ENCODE results near the gene BMP10.
"Not testable (repeated sequence)": the region's sequence is repeated elsewhere in the genome, so short reads cannot be mapped to it uniquely, and the experiment has no call there.

BMP10 gene

DNA sequence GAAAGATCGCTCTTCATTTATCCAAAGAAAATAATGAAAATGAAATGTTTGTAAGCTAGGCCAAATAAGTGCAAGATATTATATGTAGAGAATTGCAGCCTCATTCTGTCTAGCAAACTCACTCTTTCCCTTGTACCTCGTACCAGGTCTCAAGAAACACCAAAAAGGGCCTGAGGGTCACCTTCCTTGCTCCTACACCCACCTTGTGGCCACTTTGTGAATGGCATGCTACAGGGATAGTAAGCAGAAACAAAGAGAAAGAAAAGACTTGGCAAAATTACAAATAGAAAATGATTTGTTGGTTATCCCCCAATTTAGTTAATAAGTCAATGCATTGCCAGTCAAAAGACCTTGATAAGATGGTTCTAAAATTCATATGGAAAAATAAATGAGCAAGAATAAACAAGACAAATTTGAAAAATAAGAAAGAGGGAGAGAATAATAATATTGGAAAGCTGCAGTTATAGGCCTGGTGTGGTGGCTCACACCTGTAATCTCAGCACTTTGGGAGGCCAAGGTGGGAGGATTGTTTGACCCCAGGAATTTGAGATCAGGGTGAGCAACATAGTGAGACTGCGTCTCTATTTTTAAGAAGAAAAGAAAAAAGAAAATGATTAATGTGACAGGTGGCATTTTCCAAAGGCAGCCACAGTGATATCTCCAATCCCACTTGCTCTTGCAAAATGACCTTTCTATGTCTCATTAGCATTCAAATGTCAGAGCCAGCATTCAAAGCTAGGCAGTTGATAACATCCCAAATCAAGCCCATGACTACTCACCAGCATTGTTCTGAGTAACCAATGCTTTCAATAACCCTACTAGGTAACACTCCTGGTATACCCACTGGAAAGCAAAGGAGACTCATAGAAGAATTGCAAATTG, 38.8 kb upstream of the BMP10 start:
- H3K4me1 ChIP-seq (ENCODE audit: control insufficient read depth in 1 of 2, insufficient read depth in 2 of 2, low read length in 2 of 2) = peaks cover 9 to 11% of the 10 kb centered on the region in 2 donors
- H3K27ac ChIP-seq (ENCODE audit: low read length) = no peak overlapping the region
- no peaks in the 10 kb centered on the region for H3K27me3 ChIP-seq (ENCODE audit: low read depth, low read length)
- no peak overlapping the region for H3K4me3 ChIP-seq (ENCODE audit: low read depth in 1 of 2, low read length in 2 of 2)
- H3K9me3 ChIP-seq (ENCODE audit: control insufficient read depth in 1 of 2, low read length in 2 of 2) = no peaks in the 10 kb centered on the region
- H3K36me3 ChIP-seq (ENCODE audit: control insufficient read depth in 1 of 2, insufficient read depth in 2 of 2, low read length in 2 of 2) = no peaks in the 10 kb centered on the region

DNA sequence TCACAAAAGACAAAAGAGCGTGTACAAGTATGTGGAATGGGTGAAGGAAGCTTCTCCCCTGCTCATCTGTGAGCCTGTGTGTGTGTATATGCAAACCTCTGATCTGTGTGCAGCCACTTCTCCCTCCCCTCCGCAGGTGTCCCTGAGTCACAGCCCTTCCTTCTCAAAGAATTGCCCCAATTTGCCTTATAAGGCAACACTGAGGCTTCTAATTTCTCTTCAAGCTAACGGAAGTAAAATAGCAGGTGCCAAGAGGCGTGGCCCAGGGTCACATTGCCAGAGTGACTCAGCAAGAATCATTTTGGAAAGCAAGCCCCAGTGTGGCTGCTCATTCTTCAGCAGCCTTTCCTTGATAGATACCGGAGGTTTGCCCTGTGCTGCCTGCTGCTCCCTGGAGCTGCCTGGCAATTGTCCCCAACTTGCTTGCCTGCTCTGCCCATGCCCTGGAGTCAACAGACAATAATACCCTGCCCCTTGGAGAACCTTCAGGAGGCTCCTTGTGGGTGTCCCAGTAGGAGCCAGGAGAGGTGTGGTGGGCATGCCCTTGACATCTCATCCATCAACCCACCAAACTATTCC, 37.3 kb upstream of the BMP10 start:
- peaks cover 9 to 11% of the 10 kb centered on the region in 2 donors for H3K4me1 ChIP-seq (ENCODE audit: control insufficient read depth in 1 of 2, insufficient read depth in 2 of 2, low read length in 2 of 2)

DNA sequence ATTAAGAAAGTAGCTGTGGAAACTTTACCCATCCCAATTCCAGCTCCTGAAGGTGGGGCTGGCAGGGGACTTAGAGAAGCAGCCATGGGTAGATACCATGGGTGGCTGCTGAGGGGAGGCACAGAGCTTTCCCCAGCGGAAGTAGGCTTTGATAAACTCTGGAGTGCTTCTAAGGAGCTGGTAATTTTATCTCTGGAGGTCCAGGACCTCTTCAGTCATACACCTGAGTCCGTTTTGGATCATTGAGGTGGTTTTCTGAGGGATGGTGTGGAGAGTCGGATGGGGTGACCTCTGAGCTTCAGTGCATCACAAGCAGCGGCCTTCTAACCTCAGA, 36.7 kb upstream of the BMP10 start:
- peaks cover 9 to 11% of the 10 kb centered on the region in 2 donors for H3K4me1 ChIP-seq (ENCODE audit: control insufficient read depth in 1 of 2, insufficient read depth in 2 of 2, low read length in 2 of 2)
- H3K27me3 ChIP-seq (ENCODE audit: low read depth, low read length) = no peaks in the 10 kb centered on the region
- H3K9me3 ChIP-seq (ENCODE audit: control insufficient read depth in 1 of 2, low read length in 2 of 2) = no peaks in the 10 kb centered on the region
- H3K4me3 ChIP-seq (ENCODE audit: low read depth in 1 of 2, low read length in 2 of 2) = no peak overlapping the region
- H3K36me3 ChIP-seq (ENCODE audit: control insufficient read depth in 1 of 2, insufficient read depth in 2 of 2, low read length in 2 of 2) = no peaks in the 10 kb centered on the region
- peak overlapping the region; percentile 32 for H3K27ac ChIP-seq (ENCODE audit: low read length)

More for the DNA sequence above, 37.3 kb upstream of the BMP10 start:
- no peaks in the 10 kb centered on the region for H3K27me3 ChIP-seq (ENCODE audit: low read depth, low read length)
- H3K36me3 ChIP-seq (ENCODE audit: control insufficient read depth in 1 of 2, insufficient read depth in 2 of 2, low read length in 2 of 2) = no peaks in the 10 kb centered on the region
- no peaks in the 10 kb centered on the region for H3K9me3 ChIP-seq (ENCODE audit: control insufficient read depth in 1 of 2, low read length in 2 of 2)
- no peak overlapping the region for H3K4me3 ChIP-seq (ENCODE audit: low read depth in 1 of 2, low read length in 2 of 2)
- H3K27ac ChIP-seq (ENCODE audit: low read length) = peak overlapping the region; percentile 32

DNA sequence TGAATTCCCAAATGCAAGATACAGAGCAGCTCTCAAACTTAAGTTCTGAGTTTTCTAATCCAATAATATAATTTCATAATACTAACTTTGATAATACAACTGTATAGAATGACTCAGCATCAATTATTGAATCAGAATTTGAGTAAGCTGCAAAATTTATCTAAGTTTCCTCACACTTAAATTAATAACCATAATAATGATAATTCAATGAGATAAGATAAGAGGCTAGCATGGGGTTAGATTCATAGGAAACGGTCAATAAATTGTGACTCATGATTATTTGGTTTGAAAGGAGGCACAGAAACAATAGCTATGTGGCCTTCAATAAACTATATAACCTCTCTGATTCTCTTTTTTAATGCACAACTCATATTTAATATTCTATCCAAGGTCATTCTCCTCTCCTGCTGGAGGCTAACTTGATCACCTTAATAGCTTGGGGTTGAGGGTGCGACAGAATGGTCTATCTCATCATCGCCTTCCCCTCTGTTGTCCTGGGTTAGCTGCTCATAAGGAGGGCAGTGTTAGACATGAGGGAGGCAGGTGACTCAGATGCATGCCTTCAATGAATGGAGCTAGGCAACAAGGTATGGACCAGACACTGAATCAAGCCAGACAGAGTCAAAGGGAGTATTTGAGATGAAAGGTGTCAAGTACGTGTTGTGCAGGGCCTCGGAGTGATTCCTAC, 36.2 kb upstream of the BMP10 start:
- Histone ChIP-seq H3K27me3 (ENCODE audit: low read depth, low read length) (no peaks in the 10 kb centered on the region), H3K4me3 (ENCODE audit: low read depth in 1 of 2, low read length in 2 of 2) (no peak overlapping the region), H3K9me3 (ENCODE audit: control insufficient read depth in 1 of 2, low read length in 2 of 2) (no peaks in the 10 kb centered on the region), H3K27ac (ENCODE audit: low read length) (peak overlapping the region; percentile 32), H3K36me3 (ENCODE audit: control insufficient read depth in 1 of 2, insufficient read depth in 2 of 2, low read length in 2 of 2) (no peaks in the 10 kb centered on the region), H3K4me1 (ENCODE audit: control insufficient read depth in 1 of 2, insufficient read depth in 2 of 2, low read length in 2 of 2) (peaks cover 9 to 11% of the 10 kb centered on the region in 2 donors)

DNA sequence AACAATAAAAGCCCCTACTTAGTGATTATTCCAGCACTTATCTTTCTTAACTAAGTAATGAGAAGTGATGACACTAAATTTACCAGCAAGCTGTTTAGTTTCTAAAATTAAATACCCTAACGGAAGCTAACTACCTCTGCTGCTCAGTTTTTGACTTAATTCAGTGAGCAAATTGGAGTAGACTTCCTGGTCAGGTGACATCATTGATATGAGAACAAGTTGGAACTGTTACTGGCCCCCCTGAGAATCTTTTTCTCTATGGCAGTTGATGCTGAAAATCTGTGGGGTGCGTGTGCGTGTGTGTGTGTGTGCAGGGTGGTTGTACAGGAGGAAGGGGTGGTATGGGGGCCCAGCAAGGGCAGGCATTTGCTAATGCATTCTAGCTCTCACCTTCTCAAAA, 35.5 kb upstream of the BMP10 start:
- peaks cover 0 to under 1% of the 10 kb centered on the region in 2 donors for H3K9me3 ChIP-seq (ENCODE audit: control insufficient read depth in 1 of 2, low read length in 2 of 2)
- H3K4me3 ChIP-seq (ENCODE audit: low read depth in 1 of 2, low read length in 2 of 2) = no peak overlapping the region
- H3K27ac ChIP-seq (ENCODE audit: low read length) = no peak overlapping the region
- H3K36me3 ChIP-seq (ENCODE audit: control insufficient read depth in 1 of 2, insufficient read depth in 2 of 2, low read length in 2 of 2) = no peaks in the 10 kb centered on the region
- no peaks in the 10 kb centered on the region for H3K27me3 ChIP-seq (ENCODE audit: low read depth, low read length)
- peaks cover 9 to 11% of the 10 kb centered on the region in 2 donors for H3K4me1 ChIP-seq (ENCODE audit: control insufficient read depth in 1 of 2, insufficient read depth in 2 of 2, low read length in 2 of 2)

DNA sequence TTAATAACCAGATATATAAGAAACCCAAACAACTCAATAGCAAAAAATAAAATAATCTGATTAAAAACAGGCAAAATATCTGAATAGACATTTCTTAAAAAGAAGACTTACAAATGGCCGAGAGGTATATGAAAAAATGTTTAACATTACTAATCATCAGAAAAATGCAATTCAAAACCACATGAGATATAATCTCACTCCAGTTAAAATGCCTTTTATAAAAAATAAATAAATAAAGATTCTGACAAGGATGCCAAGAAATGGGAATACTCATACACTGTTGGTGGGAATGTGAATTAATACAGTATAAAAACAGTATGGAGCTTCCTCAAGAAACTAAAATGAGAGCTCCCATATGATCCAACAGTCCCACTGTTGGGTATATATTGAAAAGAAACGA, 33.9 kb upstream of the BMP10 start:
- H3K27ac ChIP-seq (ENCODE audit: low read length) = no peak overlapping the region
- no peaks in the 10 kb centered on the region for H3K36me3 ChIP-seq (ENCODE audit: control insufficient read depth in 1 of 2, insufficient read depth in 2 of 2, low read length in 2 of 2)
- no peak overlapping the region for H3K4me3 ChIP-seq (ENCODE audit: low read depth in 1 of 2, low read length in 2 of 2)
- no peaks in the 10 kb centered on the region for H3K27me3 ChIP-seq (ENCODE audit: low read depth, low read length)
- H3K4me1 ChIP-seq (ENCODE audit: control insufficient read depth in 1 of 2, insufficient read depth in 2 of 2, low read length in 2 of 2) = peaks cover 9 to 11% of the 10 kb centered on the region in 2 donors
- peaks cover 0 to 5% of the 10 kb centered on the region in 2 donors for H3K9me3 ChIP-seq (ENCODE audit: control insufficient read depth in 1 of 2, low read length in 2 of 2)

DNA sequence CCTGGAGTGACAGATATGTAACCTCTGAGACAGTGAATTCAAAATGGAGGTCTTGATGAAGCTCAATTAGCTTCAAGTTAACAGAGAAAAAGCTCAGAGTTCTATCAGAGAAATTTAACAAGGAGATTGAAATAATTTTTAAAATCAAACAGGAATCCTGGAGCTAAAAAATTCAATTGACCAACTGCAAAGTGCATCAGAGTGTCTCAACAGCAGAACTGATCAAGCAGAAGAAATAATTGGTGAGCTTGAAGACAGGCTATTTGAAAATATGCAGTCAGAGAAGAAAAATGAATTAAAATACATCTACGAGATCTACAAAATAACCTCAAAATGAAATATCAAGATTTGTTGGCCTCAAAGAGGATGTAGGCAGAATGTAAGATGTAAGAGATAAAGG, 30.4 kb upstream of the BMP10 start:
- Histone ChIP-seq H3K36me3 (ENCODE audit: control insufficient read depth in 1 of 2, insufficient read depth in 2 of 2, low read length in 2 of 2) (no peaks in the 10 kb centered on the region), H3K27me3 (ENCODE audit: low read depth, low read length) (no peaks in the 10 kb centered on the region), H3K9me3 (ENCODE audit: control insufficient read depth in 1 of 2, low read length in 2 of 2) (peaks cover 0 to 5% of the 10 kb centered on the region in 2 donors), H3K27ac (ENCODE audit: low read length) (no peak overlapping the region), H3K4me1 (ENCODE audit: control insufficient read depth in 1 of 2, insufficient read depth in 2 of 2, low read length in 2 of 2) (no peaks in the 10 kb centered on the region), H3K4me3 (ENCODE audit: low read depth in 1 of 2, low read length in 2 of 2) (no peak overlapping the region)

DNA sequence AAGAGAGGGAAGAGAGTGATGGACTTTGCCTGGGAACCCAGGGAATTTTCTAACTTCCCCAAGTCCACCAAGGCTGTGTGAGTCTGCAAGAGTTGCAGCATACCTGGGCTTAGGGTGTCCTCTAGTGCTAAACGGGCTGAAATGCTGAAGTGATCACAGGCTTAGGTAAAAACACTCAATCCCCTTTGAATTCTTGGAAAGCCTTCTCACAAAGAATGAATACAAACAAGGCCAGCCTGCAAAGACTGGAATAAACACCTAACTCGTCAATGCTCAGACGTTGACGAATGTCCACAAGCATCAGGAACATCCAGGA, 30.0 kb upstream of the BMP10 start:
- H3K4me1 ChIP-seq (ENCODE audit: control insufficient read depth in 1 of 2, insufficient read depth in 2 of 2, low read length in 2 of 2) = no peaks in the 10 kb centered on the region
- H3K27ac ChIP-seq (ENCODE audit: low read length) = no peak overlapping the region
- H3K27me3 ChIP-seq (ENCODE audit: low read depth, low read length) = no peaks in the 10 kb centered on the region
- no peak overlapping the region for H3K4me3 ChIP-seq (ENCODE audit: low read depth in 1 of 2, low read length in 2 of 2)
- H3K36me3 ChIP-seq (ENCODE audit: control insufficient read depth in 1 of 2, insufficient read depth in 2 of 2, low read length in 2 of 2) = no peaks in the 10 kb centered on the region
- H3K9me3 ChIP-seq (ENCODE audit: control insufficient read depth in 1 of 2, low read length in 2 of 2) = peaks cover 0 to 5% of the 10 kb centered on the region in 2 donors

DNA sequence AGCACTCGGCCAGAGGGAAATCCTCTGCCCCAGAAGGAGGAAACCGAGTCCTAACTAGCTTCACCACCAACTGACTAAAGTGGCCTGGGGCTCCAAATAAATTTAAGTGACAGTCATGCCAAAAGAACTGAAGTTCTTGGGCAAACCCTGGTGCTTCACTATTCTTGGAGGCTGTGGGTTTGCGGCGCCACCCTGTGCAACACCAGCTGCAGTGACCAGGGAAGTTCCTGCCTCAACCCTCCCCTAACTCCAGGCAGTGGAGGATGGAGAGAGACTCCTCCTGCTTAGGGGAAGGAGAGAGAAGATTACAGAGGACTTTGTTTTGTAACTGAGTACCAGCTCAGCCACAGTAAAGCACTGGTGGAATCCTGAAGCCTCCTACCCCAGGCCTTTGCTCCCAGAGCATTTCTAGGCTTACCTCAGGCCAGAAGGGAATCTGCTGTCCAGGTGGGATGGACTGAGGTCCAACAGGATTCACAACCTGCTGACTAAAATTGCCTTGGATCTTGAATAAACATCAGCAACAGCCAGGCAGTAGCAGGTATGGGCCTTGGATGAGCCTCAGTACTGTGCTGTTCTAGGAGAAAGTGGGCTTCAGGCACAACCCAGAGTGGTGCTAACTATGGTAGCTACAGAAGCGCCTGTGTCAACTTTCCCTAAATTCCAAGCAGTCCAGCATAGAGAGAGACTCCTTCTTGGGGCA, 29.4 kb upstream of the BMP10 start:
- H3K36me3 ChIP-seq (ENCODE audit: control insufficient read depth in 1 of 2, insufficient read depth in 2 of 2, low read length in 2 of 2) = no peaks in the 10 kb centered on the region
- no peaks in the 10 kb centered on the region for H3K4me1 ChIP-seq (ENCODE audit: control insufficient read depth in 1 of 2, insufficient read depth in 2 of 2, low read length in 2 of 2)
- H3K9me3 ChIP-seq (ENCODE audit: control insufficient read depth in 1 of 2, low read length in 2 of 2) = peaks cover 0 to 5% of the 10 kb centered on the region in 2 donors

DNA sequence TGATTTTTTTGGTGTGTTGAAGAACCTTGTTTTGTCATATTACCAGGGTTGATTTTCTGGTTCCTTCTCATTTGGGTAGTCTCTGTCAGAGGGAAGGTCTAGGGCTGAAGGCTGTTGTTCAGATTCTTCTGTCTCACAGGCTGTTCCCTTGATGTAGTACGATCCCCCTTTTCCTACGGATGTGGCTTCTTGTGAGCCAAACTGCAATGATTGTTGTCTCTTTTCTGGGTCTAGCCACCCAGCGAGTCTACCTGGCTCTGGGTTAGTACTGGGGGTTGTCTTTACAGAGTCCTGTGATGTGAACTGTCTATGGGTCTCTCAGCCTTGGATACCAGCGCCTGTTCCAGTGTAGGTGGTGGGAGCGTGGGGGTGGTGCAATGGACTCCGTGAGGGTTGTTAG, 24.8 kb upstream of the BMP10 start:
- not testable (repeated sequence) for H3K4me3 ChIP-seq (ENCODE audit: low read depth in 1 of 2, low read length in 2 of 2)

More for the DNA sequence above, 29.4 kb upstream of the BMP10 start:
- H3K27ac ChIP-seq (ENCODE audit: low read length) = no peak overlapping the region
- no peak overlapping the region for H3K4me3 ChIP-seq (ENCODE audit: low read depth in 1 of 2, low read length in 2 of 2)
- H3K27me3 ChIP-seq (ENCODE audit: low read depth, low read length) = no peaks in the 10 kb centered on the region

DNA sequence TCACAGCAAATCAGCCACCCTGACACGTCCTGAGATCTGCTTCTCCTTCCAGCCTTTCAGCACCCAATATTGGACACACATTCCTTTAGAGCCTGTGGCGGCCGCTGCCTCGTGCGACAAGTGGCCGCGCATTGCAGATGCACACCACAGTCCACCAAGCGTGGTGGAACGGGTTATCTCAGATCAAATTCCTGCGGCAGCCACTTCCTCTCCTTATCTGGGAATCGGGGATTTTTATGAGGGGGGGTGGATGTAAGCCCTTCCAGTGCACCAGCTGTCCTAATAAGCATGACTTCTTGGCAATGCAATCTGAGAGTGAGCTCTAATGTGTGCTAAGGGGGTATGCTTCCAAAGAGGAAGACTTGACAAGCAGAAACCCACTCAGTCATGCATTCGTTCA, 18.3 kb upstream of the BMP10 start:
- Histone ChIP-seq H3K9me3 (ENCODE audit: control insufficient read depth in 1 of 2, low read length in 2 of 2) (no peaks in the 10 kb centered on the region), H3K4me3 (ENCODE audit: low read depth in 1 of 2, low read length in 2 of 2) (no peak overlapping the region), H3K27ac (ENCODE audit: low read length) (no peak overlapping the region), H3K4me1 (ENCODE audit: control insufficient read depth in 1 of 2, insufficient read depth in 2 of 2, low read length in 2 of 2) (no peaks in the 10 kb centered on the region), H3K27me3 (ENCODE audit: low read depth, low read length) (no peaks in the 10 kb centered on the region), H3K36me3 (ENCODE audit: control insufficient read depth in 1 of 2, insufficient read depth in 2 of 2, low read length in 2 of 2) (no peaks in the 10 kb centered on the region)

More for the DNA sequence above, 24.8 kb upstream of the BMP10 start:
- not testable (repeated sequence) for H3K9me3 ChIP-seq (ENCODE audit: control insufficient read depth in 1 of 2, low read length in 2 of 2); H3K36me3 ChIP-seq (ENCODE audit: control insufficient read depth in 1 of 2, insufficient read depth in 2 of 2, low read length in 2 of 2); H3K4me1 ChIP-seq (ENCODE audit: control insufficient read depth in 1 of 2, insufficient read depth in 2 of 2, low read length in 2 of 2); H3K27ac ChIP-seq (ENCODE audit: low read length); H3K27me3 ChIP-seq (ENCODE audit: low read depth, low read length)
